Mammary epithelial cell (primary cell): ENCODE results near the gene AGAP1.

ENCODE experiments used
- EZH2 ChIP-seq: IDR thresholded peaks from 2 replicates; pipeline ENCODE4 v1.6.1; 2012; ENCODE audit warnings: low read length, inconsistent platforms, borderline replicate concordance
- TF ChIP-seq, protein P1 (sequence below), 2 donors: IDR thresholded peaks in 1 of 2; conservative IDR thresholded peaks in 1 of 2; 2 replicates each; pipeline ENCODE4 v1.5.1; 2011 to 2012; ENCODE audit warnings: inconsistent platforms in 2 of 2, low read length in 2 of 2, mild to moderate bottlenecking in 2 of 2, control low read depth in 1 of 2, low read depth in 1 of 2; ENCODE audit not compliant: insufficient read depth in 1 of 2; ENCODE audit errors: extremely low read depth in 1 of 2

DNA sequence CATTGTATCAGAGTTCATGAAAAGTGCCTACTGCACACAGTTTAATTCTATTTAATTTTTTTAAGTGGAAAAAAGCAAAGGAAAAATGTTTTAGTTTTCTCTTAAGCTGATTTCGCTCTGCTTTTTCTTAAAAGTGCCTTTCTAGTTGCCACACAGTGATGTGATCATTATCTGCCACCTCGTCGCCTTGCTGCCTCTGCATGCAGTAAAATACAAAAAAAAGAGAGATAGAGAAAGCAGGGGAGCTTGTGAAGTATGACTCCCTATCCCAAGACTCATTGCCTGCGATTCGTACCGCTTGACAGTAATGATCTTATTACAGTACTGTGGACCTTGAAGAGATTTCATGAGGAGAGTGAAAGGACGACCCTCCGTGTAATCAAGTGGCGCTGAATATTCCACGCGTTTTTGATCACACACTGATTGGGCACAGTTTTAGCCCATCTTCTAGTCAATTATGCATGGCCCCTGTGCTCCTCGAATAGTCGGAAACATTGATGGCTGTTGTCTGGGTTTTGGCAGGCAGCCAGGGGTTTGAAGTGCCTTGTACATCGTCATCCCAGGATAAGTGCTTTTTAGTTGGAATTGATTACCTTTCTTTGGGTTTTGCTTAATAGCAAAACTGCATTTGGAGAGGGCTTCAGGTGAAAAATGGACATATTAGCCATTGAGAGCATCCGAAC lies 486.1 kb downstream of the AGAP1 start:
- TF ChIP-seq, protein P1, sequence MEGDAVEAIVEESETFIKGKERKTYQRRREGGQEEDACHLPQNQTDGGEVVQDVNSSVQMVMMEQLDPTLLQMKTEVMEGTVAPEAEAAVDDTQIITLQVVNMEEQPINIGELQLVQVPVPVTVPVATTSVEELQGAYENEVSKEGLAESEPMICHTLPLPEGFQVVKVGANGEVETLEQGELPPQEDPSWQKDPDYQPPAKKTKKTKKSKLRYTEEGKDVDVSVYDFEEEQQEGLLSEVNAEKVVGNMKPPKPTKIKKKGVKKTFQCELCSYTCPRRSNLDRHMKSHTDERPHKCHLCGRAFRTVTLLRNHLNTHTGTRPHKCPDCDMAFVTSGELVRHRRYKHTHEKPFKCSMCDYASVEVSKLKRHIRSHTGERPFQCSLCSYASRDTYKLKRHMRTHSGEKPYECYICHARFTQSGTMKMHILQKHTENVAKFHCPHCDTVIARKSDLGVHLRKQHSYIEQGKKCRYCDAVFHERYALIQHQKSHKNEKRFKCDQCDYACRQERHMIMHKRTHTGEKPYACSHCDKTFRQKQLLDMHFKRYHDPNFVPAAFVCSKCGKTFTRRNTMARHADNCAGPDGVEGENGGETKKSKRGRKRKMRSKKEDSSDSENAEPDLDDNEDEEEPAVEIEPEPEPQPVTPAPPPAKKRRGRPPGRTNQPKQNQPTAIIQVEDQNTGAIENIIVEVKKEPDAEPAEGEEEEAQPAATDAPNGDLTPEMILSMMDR (conservative IDR thresholded peaks at IDR 0.05 in 1 of 2, IDR thresholded peaks at IDR 0.05 in 1 of 2; ENCODE audit: extremely low read depth in 1 of 2, insufficient read depth in 1 of 2, low read depth in 1 of 2, low read length in 2 of 2) = no peak
- TF ChIP-seq EZH2 = no peak
